Measurements from ENCODE around the gene TMEM52B.

The TMEM52B gene

GRCh38 chr12:10210225-10210624 lies 31.4 kb downstream of the TMEM52B start:
- no peak for DNase-seq (ENCODE audit: extremely low read depth, low read depth)
- no peak for TF ChIP-seq CTCF (IDR thresholded peaks at IDR 0.05; ENCODE audit: low read depth, low read length, missing control alignments)
- H3K4me3 ChIP-seq (replicated peaks; ENCODE audit: low read depth, low read length), result no peak overlapping the region

GRCh38 chr12:10211101-10211939 lies 32.5 kb downstream of the TMEM52B start:
- no peak for TF ChIP-seq CTCF (IDR thresholded peaks at IDR 0.05; ENCODE audit: low read depth, low read length, missing control alignments)
- H3K4me3 ChIP-seq (replicated peaks; ENCODE audit: low read depth, low read length), result no peak overlapping the region
- no peak for DNase-seq (ENCODE audit: extremely low read depth, low read depth)

GRCh38 chr12:10211940-10212738 lies 33.3 kb downstream of the TMEM52B start:
- TF ChIP-seq CTCF (IDR thresholded peaks at IDR 0.05; ENCODE audit: low read depth, low read length, missing control alignments), result no peak
- peak overlapping the region; percentile 74 for H3K4me3 ChIP-seq (replicated peaks; ENCODE audit: low read depth, low read length)
- peak; percentile 97 for DNase-seq (ENCODE audit: extremely low read depth, low read depth)

GRCh38 chr12:10212739-10213131 lies 33.9 kb downstream of the TMEM52B start, which contains the start of gene GABARAPL1:
GABARAPL1 (plus strand) TSS chr12:10212877; CDS start chr12:10213130, 253 bp downstream.
- DNase-seq (ENCODE audit: extremely low read depth, low read depth), result no peak
- no peak for TF ChIP-seq CTCF (IDR thresholded peaks at IDR 0.05; ENCODE audit: low read depth, low read length, missing control alignments)

GRCh38 chr12:10213168-10214135 lies 34.6 kb downstream of the TMEM52B start:
- H3K4me3 ChIP-seq (replicated peaks; ENCODE audit: low read depth, low read length), result peak overlapping the region; percentile 74
- no peak for DNase-seq (ENCODE audit: extremely low read depth, low read depth)
- TF ChIP-seq CTCF (IDR thresholded peaks at IDR 0.05; ENCODE audit: low read depth, low read length, missing control alignments), result no peak

More at GRCh38 chr12:10212739-10213131, 33.9 kb downstream of the TMEM52B start, which contains the start of gene GABARAPL1:
- H3K4me3 ChIP-seq (replicated peaks; ENCODE audit: low read depth, low read length), result peak within 1 kb of the TSS; percentile 74
